GM18861 (cell line): ENCODE measurements around the gene ADAP1.

ENCODE experiments used
- ATAC-seq: cut with Tn5 transposase; IDR thresholded peaks from one replicate; pipeline ENCODE4 v1.9.1; 2021; ENCODE audit not compliant: unreplicated experiment

The ADAP1 gene

GRCh38 chr7:896346-897075 lies 58.0 kb downstream of the ADAP1 start:
- no peak for ATAC-seq

DNA sequence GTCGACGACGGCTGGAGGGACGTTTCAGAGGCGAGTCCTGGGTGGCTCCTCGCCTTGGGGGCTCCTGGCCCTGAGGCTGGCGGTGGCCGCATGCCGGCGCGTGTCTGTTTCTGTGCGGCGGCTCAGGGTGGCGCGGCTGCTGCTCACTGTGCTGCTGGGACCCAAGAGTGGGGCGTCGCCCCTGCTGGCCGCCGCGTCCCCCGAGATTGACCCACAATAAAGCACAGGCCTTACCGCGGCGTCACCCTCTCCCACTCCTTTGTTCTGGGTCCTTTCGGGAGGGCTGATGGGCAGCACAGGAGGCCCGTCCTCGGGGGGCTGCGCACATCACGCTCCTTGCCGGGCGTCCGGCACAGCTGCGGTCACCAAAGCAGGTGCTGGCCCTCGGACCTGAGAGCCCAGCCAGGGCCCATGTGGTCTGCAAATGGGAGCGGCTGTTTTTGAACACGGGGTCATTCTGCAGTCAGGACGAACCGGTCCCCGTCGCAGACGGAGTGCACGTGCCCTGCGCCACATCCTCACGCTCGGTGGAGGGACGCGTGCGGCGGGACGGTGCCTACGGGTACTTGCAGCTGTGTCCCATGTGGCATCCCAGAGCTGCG lies 58.9 kb downstream of the ADAP1 start:
- no peak for ATAC-seq

DNA sequence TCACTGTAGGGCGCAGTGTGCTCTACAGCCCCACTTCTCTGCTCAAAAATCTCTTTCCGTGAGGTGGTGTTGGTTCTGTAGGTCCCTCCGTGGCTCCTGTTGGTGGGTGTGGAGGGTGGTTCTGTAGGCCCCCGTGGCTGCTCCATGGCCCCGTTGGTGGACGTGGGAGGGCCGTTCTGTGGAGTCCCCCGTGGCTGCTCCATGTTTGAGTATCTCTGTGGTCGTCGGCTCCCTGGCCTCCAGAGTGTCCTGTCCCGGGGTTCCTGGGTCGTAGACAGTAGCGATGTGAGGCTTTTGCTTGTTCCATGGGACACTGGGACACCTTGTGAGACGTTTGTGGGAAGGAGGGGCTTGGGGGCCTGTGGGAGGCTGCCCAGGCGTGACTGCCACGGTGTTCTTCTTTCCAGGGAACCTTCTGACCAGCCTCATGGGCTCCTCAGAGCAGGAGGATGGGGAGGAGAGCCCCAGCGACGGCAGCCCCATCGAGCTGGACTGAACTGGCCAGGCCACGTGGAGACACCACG lies 59.5 kb downstream of the ADAP1 start:
- ATAC-seq, result no peak

- no peak for ATAC-seq
Measured at GRCh38 chr7:894164-894867, 60.2 kb downstream of the ADAP1 start.

GRCh38 chr7:893686-894085 lies 60.8 kb downstream of the ADAP1 start:
- ATAC-seq, result no peak

- ATAC-seq, result no peak
Measured at GRCh38 chr7:892648-893593, 61.6 kb downstream of the ADAP1 start.

DNA sequence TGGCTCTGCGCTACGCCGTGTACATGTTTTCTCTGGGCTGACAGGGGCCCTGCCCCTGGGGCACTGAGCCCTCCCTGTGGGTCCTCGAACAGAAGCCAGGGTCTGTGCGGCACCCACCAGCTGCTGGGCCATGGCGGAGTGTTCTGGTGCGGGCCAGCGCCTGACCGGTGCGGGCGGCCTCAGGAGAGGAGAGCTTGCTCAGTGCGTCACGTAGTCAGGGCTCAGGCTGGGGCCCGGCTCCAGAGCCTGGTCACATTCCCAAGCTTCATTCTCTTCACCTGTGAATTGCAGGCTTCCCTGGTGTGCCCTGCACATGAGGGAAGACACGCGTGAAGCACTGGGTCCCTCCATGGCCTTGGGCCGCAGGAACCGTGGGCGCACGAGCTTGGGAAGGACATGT lies 62.7 kb downstream of the ADAP1 start:
- ATAC-seq, result no peak

DNA sequence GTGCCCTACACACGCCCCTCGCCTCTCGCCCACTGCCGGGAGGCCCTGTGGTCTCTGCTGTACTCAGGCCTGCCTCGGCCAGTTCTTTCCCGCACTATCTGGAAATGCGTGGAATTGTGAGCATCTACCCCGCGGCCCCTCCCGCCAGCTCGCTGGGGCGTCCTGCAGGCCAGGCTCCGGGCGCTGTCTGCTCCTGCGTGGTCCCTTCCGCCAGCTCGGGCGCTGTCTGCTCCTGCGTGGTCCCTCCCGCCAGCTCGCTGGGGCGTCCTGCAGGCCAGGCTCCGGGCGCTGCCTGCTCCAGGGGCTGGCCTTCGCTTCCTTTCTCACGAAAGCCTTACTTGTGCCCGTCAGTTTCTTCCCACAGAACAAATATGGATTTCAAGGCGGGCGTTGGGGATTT lies 63.2 kb downstream of the ADAP1 start:
- no peak for ATAC-seq

DNA sequence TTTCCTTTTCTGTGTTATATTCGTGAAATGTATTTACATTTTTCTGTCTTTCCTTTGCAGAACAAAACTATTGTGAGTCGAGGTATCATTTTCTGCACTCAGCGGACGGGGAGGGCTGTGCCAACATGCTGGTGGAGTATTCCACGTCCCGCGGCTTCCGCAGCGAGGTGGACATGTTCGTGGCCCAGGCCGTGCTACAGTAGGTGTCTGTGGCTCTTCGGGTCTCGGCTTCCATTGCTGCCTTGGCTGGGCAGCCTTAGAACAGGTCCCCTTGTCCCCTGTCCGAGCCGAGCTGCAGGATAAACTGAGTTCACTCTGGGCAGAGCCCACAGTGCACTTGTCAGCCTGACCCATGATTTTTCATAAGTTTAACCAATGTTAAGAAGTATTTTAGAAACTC lies 63.6 kb downstream of the ADAP1 start:
- ATAC-seq, result no peak

- ATAC-seq, result no peak
Measured at GRCh38 chr7:889391-889790, 65.1 kb downstream of the ADAP1 start.

GRCh38 chr7:889025-889390 lies 65.5 kb downstream of the ADAP1 start:
- ATAC-seq, result no peak

DNA sequence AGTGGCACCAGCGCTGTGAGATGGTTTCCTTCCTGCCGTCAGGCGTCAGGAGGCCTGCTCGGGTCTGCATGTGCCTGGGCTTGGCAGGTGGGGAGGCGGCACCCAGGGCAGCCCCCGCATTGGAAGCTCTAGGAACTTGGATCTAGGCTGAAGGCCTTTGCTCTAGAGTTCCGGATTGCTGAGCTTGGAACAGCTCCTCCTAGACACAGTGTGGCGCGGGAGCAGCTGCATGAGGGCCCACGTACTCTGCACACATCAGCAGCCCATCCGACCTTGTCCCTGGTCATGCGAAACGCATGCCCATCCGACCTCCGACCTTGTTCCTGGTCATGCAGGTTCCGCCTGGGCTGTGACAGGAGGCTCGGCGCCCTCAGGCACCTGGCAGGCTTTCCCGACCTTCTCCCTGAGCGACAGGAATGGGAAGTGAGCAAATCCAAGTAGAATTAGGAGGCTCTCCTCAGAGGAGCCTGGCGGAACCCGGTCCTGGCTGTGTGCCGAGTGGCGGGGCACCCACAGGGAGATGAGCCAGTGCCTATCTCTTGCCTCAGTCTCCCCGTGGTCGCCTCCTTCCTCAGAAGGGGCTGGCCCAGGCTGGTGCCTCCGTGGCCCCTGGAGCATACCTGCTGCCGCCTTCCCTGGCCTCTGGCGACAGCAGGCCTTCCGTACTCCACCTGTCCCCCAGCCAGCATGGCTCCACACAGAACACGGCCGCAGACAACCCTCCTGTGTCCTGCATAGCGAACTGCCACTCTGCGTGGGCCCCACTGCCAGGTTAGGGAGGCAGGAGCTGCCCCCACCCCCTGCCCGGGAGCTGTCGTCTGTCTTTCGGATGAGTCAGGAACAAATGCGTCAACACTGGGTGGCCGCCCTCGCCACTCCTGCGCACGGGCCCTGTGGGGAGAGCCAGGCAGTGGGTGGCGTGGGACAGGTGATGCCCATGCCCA lies 66.1 kb downstream of the ADAP1 start:
- ATAC-seq, result no peak

- ATAC-seq, result no peak
Measured at GRCh38 chr7:887488-887820, 67.0 kb downstream of the ADAP1 start.

DNA sequence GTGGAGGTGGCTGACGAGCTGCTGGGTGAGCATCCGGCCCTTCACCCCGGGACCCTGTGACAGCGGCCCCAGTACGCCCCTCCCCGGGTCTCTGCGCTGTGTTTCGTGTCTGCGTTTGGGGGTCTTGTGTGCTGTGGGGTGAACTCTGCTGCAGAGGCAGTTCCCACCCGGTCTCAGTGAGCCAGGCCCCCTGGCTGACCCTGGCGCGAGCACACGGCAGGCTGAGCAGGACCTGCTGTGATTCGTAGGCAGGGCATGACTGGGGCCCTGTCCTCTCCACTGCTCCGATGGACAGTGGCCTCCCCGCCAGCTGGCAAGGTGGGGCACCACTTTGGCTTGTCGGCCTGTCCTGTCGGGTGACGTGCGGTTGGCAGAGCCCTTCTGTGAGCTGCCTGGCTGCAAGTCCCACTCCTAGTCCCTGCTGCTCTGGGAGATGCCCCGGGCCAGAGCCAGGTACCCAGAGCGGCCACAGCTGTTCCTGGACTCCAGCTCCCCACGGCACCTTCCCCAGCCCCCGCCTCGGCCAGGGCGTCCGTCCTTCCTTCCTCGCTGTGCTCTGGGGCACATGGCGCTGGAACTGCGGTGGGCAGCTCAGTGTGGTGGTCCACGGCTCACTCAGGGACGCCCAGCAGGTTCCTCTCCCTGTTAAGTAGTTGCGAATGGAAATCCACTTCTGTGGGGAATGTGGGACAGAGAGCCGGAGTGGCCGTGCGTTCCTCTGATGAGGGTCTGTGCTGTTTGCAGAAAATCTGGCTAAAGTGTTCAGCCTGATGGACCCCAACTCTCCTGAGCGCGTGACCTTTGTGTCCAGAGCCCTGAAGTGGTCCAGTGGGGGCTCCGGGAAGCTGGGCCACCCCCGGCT lies 67.6 kb downstream of the ADAP1 start:
- no peak for ATAC-seq

DNA sequence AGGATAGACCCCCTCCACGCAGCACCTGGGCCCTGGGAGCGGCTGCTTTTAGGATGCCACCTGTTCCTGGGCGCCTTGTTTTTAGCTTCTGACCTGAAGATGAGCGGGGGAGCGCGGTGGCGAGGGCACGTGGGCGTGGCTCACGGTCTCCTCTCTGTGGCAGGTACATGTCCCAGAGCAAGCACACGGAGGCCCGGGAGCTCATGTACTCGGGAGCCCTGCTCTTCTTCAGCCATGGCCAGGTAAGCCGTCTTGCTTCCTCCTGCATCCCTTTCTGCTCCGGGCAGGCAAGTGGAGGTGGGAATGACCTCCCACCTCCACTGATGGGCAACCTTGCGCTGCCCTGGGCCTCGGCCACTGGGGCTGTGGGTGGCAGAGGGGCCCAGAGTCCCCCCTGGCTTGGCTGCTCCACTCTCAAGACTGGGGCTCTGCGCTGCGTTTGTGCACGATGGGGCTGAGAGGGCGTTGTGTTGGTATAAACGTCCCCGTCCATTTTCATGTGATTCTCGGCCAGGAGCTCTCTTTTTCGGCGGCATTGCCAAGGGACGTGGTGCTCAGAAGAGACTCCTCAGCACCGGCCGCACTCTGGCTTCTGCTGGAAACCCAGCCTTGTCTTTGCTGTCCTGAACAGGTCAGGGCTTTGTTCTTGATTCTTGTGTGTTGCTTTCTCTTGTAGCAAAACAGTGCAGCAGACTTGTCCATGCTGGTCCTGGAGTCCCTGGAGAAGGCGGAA lies 68.4 kb downstream of the ADAP1 start:
- no peak for ATAC-seq

DNA sequence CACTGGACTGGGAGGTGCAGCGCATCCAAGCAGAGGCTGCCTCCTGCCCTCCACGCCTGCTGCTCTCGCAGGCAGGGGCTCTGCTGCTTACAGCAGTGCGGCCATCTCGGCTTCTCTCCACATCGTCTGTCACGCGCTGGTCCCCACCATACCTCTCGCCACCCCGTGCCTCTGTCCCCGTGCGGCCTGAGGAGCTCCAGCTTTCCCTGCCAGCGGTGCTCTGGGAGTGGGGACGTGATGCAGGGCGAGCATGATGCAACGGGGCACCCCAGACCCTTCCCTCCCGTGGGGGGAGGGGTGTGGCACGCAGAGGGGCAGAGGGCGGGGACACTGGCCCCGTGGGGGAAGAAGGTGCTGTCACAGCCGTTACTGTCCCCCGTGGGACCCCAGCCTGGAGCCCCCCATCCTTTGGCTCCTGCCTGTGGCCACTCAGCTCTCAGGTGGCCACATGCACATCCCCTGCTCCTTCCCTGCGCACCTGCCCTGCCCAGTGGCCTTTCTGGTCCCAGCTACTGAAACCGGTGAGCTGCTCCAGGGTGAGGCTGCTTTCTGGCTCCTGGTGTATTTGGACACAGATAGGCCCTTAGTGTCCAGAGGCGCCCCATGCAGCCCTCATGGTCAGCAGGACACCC lies 69.1 kb downstream of the ADAP1 start:
- no peak for ATAC-seq

DNA sequence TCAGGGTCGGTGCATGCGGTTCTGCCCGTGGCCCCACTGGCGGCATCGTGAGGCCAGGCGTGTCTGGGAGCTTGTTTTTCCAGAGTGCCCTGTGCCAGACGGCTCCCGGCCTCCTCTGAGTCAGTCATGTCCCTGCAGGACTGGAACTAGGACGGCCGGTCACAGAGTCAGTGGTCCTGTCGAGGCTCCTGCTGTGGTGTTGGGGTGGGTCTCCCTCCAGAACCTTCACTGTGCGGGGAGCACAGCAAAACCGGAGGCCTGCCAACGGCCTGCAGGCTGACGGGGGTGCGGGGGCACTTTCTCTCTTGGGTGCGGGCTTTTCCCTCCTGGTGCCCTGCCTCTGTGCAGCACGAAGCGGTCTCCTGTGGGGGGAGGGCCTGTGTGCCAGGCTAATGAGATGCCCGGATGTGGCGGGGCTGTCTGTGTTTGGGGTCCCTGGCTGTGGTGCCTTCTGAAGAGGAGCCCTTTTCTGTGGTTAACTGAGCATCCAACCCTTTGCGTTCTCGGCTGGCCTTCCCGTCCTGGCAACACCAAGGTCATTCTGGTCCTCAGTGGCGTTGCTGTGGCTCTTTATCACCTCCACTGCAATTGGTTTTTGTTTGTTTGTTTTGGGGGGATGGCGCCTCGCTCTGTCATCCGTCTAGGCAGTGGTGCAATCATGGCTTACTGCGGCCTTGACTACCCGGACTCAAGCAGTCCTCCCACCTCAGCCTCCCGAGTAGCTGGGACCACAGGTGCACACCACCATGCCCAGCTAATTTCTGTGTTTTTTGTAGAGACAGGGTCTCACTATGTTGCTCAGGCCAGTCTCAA lies 70.1 kb downstream of the ADAP1 start:
- no peak for ATAC-seq
